KBM-7 (cell line): ENCODE results near the gene CHAC1.
"Not testable (repeated sequence)": the region's sequence is repeated elsewhere in the genome, so short reads cannot be mapped to it uniquely, and the experiment has no call there.

Source experiments
- DNase-seq: peaks from one replicate; pipeline ENCODE4 v3.0.0-alpha.2; 2015
- in situ Hi-C: fragments of 300-500 bp; cut with MboI; formaldehyde crosslinking; loops from 2 replicates; pipeline ENCODE4 v1.14.3; 2020; ENCODE audit warnings: low sequenced_read_pairs, low pct_unique_long_range_greater_than_20kb, mixed read lengths

Gene CHAC1

GRCh38 chr15:40954158-40954848 is 1.0 kb downstream of the CHAC1 start:
- in situ Hi-C loops, DNase-seq: not testable (repeated sequence)

- in situ Hi-C loops, result no loop called here
- no peak for DNase-seq
Observed at GRCh38 chr15:40955141-40955903, 2.1 kb downstream of the CHAC1 start.

GRCh38 chr15:40955930-40956540 is 2.8 kb downstream of the CHAC1 start:
- in situ Hi-C loops, result no loop called here
- DNase-seq, result no peak

- no peak for DNase-seq
- in situ Hi-C loops, result no loop called here
Observed at GRCh38 chr15:40956541-40956982, 3.3 kb downstream of the CHAC1 start.

- no peak for DNase-seq
- in situ Hi-C loops, result no loop called here
Observed at GRCh38 chr15:40957041-40957555, 3.8 kb downstream of the CHAC1 start.

- in situ Hi-C loops, result no loop called here
- DNase-seq, result no peak
Observed at GRCh38 chr15:40957581-40958051, 4.3 kb downstream of the CHAC1 start.

GRCh38 chr15:40958146-40958545 is 4.9 kb downstream of the CHAC1 start:
- in situ Hi-C loops, result no loop called here

GRCh38 chr15:40958723-40959122 is 5.5 kb downstream of the CHAC1 start:
- DNase-seq, result no peak
- in situ Hi-C loops, result no loop called here

More at GRCh38 chr15:40958146-40958545, 4.9 kb downstream of the CHAC1 start:
- no peak for DNase-seq

GRCh38 chr15:40959331-40960141 is 6.3 kb downstream of the CHAC1 start:
- in situ Hi-C loops, result no loop called here
- DNase-seq, result no peak

GRCh38 chr15:40960151-40960885 is 7.0 kb downstream of the CHAC1 start:
- in situ Hi-C loops, result no loop called here
- no peak for DNase-seq

- DNase-seq, result no peak
- in situ Hi-C loops, result no loop called here
Observed at GRCh38 chr15:40960925-40961324, 7.7 kb downstream of the CHAC1 start.

- DNase-seq, in situ Hi-C loops: not testable (repeated sequence)
Observed at GRCh38 chr15:40961740-40962139, 8.5 kb downstream of the CHAC1 start.

GRCh38 chr15:40962317-40962716 is 9.0 kb downstream of the CHAC1 start:
- in situ Hi-C loops, DNase-seq: not testable (repeated sequence)

GRCh38 chr15:40963201-40963600 is 9.9 kb downstream of the CHAC1 start:
- in situ Hi-C loops, result no loop called here
- no peak for DNase-seq

GRCh38 chr15:40964006-40964405 is 10.7 kb downstream of the CHAC1 start:
- in situ Hi-C loops, result no loop called here
- no peak for DNase-seq

GRCh38 chr15:40964634-40965033 is 11.4 kb downstream of the CHAC1 start:
- in situ Hi-C loops, result no loop called here
- DNase-seq, result no peak

GRCh38 chr15:40968290-40969085 is 15.2 kb downstream of the CHAC1 start:
- in situ Hi-C loops, result no loop called here
- DNase-seq, result no peak

- DNase-seq, result no peak
- in situ Hi-C loops, result no loop called here
Observed at GRCh38 chr15:40969363-40969762, 16.1 kb downstream of the CHAC1 start.
